Hypothalamus (tissue), 51 donors: Measurements from ENCODE around the gene B4GAT1.
"Not testable (repeated sequence)": the region's sequence is repeated elsewhere in the genome, so short reads cannot be mapped to it uniquely, and the experiment has no call there.

Source experiments
- DNase-seq, 51 donors: peaks; one replicate each; lab custom pipeline; 2025; lab: John Stamatoyannopoulos, UW

Gene B4GAT1

DNA sequence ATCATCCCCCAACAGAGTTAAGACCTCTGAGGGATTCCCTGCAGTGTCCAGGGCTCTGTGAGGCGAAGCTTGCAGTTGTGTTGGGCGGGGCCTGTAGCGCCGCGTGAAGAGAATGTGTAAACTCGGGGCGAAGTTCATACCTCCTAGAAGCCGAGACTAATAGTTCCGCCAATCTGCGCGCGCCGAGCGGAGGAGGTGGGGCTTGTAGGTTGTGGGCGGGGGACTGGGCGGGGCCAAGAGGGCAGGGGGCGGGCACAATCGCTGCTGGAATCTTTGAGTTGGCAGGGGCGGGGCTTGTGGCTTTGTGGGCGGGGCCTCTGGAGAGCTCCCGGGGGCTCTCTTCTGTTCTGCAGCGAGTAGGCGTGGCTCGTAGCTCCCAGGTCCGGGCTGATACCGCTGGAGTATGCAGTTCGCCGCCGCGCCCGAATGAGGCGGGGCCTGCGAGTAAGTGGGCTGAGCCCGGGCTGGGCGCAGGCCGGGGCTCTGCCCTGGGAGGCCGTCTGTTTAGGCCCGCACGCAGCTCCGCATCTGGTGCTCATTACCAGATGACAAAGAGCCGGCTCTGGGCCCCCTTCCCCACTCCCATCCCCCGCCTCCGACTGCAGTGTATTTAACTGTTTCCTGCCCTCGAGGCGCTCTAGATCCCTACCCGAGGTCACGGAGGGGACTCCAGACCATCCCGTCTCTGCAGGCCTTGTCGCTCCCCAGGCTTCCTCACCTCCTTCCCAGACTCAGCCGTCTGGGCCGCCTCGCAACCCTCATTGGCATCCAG, 34.7 kb downstream of the B4GAT1 start:
- DNase-seq, result peak; percentile 48 to 97 (median 88)

DNA sequence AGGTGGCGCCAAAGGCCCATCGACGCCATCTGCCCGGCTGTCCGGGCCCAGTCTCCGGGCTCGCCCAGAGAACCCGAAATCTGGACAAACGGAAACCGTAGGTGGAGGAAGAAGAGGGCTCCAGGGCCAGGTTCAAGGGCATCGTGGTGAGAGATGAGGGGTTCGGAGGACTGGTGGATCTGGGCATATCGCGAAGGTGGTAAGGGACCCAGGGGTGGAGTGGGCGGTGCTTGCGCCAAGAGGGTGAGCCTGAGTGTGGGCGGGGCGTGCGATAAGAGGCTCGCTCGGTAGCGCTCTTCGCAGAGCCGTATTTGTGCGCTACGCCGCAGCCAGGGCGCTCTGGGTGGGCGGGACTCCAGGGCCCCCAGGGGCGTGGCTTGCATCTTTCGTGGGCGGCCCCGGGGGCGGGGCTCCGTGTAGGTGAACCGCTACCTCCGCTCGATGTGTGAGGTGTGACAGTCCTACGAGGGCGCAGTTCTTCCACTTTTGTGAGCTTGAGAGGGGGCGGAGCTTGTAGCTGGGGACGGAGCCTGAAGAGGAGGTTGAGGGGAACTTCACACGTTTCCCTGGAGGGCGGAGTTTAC, 35.4 kb downstream of the B4GAT1 start:
- peak in 50 of 51 donors; percentile 45 to 96 (median 75) for DNase-seq

DNA sequence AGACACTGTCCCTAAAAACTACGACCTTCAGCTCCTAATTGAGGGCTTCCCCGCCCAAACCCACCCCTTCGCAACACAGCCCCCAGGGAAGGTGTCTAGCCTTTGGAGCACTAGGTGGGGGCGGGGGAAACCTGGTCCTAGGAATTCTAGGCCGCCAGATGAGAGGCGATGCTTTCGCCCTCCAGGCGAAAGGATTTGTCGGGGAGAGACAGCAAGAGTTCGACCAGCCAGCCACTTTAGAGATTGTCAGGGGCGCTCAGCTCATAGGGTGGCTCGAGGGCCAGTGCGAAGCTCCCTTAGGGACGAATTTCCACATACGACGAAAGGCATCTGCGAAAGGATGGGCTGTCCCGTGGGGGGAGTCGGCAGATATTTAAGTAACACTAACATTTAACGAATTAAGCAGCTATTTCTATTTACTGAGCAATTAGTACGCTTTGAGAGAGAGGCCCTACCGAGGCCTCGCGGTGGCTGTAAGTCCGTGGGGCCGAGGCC, 35.9 kb downstream of the B4GAT1 start:
- DNase-seq, result no peak

DNA sequence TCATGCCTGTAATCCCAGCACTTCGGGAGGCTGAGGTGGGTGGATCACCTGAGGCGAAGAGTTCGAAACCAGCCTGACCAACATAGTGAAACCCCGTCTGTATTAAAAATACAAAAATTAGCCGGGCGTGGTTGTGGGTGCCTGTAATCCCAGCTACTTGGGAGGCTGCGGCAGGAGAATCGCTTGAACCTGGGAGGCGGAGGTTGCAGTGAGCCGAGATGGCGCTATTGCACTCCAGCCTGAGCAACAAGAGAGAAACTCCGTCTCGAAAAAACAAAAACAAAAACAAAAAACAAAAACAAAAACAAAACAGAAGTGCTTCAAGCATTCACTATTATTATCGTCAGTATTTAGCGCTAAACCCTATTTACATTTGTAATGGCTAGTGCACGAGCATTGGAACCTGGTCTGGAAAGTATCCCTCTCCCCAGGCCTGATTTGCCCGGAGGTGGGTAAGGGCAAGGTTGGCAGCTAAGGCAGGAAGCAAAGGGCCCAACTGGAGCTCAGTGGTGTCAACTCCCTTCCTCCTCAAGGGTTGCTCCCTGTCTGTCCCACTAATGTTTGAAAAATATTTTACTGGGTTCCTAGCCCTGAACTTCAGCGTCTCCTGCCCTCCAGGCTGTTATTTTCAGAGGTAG, 36.5 kb downstream of the B4GAT1 start:
- not testable (repeated sequence) for DNase-seq

DNA sequence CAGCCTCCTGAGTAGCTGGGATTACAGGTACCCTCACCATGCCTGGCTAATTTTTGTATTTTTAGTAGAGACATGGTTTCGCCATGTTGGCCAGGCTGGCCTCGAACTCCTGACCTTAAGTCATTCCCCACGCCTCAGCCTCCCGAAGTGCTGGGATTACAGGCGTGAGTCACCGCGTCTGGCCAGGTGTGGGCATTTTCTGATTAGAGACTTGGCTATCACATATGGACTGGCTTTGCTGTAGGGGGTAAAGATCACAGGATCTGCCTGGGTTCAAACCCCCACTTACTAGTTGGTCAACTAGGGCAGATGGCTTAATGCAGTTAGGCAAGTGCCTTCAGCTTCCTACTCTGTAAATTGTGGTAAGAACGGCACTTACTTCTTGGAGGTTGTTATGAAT, 37.1 kb downstream of the B4GAT1 start:
- no peak for DNase-seq

DNA sequence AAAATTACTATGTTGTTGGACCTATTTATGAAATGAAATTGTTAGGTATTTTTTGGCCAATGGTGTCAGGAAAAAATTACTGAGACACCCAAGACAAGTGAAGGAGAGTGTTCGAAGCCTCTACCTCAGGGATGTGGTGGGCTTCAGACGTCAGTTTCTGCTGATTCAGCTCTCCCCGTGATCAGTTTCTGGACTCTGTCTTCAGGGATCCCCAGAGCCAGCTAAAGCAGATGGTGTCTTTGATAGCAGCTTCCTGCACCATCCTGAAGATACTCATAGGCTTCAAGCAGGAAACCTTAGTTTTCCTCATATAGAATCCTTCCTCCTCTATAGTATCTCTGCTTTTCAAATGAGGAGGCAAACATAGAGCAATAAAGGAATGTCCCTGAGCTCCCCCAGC, 38.0 kb downstream of the B4GAT1 start:
- no peak for DNase-seq

DNA sequence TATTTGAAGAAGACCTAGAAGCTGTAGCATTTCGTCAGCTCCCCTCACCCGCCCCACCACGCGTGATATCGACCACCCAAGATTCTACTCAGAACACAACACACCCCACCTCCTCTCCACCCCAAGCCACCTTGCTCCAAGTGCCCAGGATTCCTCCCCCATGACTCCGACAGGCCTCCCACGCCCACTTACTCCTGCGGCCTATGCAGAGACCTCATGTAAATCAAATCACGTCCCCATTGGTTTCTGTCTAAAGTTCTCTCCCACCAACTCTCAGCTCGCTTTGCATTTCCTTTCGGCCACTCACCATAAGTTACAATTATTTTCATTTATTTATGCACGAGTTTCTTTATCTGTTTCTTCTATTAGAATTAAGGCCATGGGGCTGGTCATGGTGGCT, 44.8 kb downstream of the B4GAT1 start:
- no peak for DNase-seq

DNA sequence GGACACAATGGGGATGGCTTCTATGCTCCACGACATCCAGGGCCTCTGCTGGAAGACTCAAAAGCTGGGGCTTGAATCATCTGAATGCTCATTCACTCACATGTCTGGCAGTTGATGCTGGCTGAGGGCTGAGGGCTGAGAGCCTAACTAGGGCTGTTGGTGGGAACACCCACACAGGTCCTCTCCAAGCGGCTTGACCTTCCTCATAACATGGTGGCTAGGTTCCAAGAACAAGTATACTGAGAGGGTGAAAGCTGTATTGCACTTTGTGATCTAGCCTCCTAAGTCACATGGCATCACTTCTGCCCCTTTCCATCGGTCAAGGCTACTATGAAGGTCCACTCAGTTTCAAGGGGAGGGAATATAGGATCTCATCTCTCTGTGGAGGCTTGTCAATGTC, 48.2 kb downstream of the B4GAT1 start:
- DNase-seq, result no peak

DNA sequence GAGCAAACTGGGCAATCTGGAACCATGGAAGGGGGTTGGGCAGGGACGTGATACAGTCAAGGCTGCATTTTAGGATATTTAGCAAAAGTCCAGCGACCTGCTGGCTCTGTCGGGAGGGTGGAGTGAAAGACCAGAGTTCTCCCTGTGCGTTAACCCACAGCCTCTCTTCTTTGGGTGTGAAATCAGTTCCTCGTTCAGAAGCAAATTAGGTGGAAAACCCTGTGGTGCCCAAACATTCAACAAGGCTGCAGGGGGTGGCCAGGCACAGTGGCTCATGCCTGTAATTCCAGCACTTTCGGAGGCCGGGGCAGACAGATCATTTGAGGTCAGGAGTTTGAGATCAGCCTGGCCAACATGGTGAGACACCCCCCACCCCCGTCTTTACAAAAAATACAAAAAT, 49.8 kb downstream of the B4GAT1 start:
- no peak for DNase-seq
